Tibial nerve (tissue), 3 donors: ENCODE data around the gene FRMPD2.

ENCODE experiments used
- POLR2A ChIP-seq, 2 donors: fragments of 450-650 bp; IDR thresholded peaks; one replicate each; pipeline ENCODE4 v1.6.1; 2017; ENCODE audit warnings: antibody characterized with exemption in 2 of 2, mild to moderate bottlenecking in 2 of 2, moderate library complexity in 2 of 2
- TF ChIP-seq, protein P1 (sequence below), 5 experiments: fragments of 200-600 bp in 3 of 5; fragments of 450-650 bp in 2 of 5; sonication (generic) in 3 of 5; IDR thresholded peaks; one replicate each; pipeline ENCODE4 v1.5.1; 2016 to 2019; ENCODE audit warnings: antibody characterized with exemption in 5 of 5, mild to moderate bottlenecking in 3 of 5, moderate library complexity in 2 of 5

DNA sequence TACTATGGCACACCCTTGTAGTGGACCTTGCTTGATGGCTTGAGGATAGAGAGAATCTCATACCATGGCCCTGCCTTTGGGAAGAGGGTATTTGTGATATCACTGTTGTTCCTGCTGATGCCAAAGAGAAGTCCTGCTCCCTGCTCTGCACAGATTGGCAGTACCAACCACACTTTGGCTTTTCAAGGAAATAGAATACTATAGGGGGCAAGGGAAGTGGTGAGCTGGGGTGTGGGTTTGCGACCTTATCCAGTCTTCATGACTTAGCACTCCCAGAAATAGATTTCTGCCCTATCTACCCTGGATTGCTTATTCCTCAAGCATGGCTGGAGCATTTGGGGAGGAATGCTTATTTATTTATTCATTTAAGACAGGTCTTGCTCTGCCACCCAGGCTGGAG lies 25.2 kb upstream of the FRMPD2 start:
- TF ChIP-seq, protein P1, sequence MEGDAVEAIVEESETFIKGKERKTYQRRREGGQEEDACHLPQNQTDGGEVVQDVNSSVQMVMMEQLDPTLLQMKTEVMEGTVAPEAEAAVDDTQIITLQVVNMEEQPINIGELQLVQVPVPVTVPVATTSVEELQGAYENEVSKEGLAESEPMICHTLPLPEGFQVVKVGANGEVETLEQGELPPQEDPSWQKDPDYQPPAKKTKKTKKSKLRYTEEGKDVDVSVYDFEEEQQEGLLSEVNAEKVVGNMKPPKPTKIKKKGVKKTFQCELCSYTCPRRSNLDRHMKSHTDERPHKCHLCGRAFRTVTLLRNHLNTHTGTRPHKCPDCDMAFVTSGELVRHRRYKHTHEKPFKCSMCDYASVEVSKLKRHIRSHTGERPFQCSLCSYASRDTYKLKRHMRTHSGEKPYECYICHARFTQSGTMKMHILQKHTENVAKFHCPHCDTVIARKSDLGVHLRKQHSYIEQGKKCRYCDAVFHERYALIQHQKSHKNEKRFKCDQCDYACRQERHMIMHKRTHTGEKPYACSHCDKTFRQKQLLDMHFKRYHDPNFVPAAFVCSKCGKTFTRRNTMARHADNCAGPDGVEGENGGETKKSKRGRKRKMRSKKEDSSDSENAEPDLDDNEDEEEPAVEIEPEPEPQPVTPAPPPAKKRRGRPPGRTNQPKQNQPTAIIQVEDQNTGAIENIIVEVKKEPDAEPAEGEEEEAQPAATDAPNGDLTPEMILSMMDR (IDR thresholded peaks at IDR 0.05), result no peak
- TF ChIP-seq POLR2A (IDR thresholded peaks at IDR 0.05), result no peak
